H1 (cell line): Measurements from ENCODE around the gene ZNF423. TPM values are rescaled to one million over a fixed set of nuclear protein-coding genes. Genes with fewer than 3 reads are reported as not detected.

Experiments
- CTCF ChIA-PET: fragments of 300-600 bp; sonication (Branson Sonifier 250); formaldehyde crosslinking; loops from one replicate; lab custom pipeline; 2021; ENCODE audit not compliant: partially characterized antibody; lab: Charles Lee
- POLR2A ChIA-PET: fragments of 300-600 bp; sonication (Branson Sonifier 250); formaldehyde crosslinking; loops from one replicate; lab custom pipeline; 2021; ENCODE audit warnings: inconsistent platforms; ENCODE audit not compliant: partially characterized antibody; lab: Charles Lee
- DNase-seq, 2 experiments: peaks; one replicate each; pipeline versions ENCODE4 v3.0.0 to v3.0.0-alpha.2; 2010 to 2022; ENCODE audit warnings: low spot score in 2 of 2, low read depth in 1 of 2, mixed read lengths in 1 of 2
- FAIRE-seq: peaks from 2 replicates; lab custom pipeline; 2011; peaks lifted over from hg19 to GRCh38; lab: Jason Lieb, UNC
- H2AFZ ChIP-seq: 2 replicates; pipeline ENCODE4 v1.8.1; 2012; ENCODE audit warnings: low read length, inconsistent platforms
- H2AK5ac ChIP-seq: 2 replicates; pipeline ENCODE4 v1.6.1; 2013; ENCODE audit warnings: low read depth, low read length
- H2BK120ac ChIP-seq: replicated peaks from 2 replicates; pipeline ENCODE3; 2013; ENCODE audit warnings: low read depth, low read length, inconsistent platforms
- H2BK12ac ChIP-seq: 2 replicates; pipeline ENCODE4 v1.6.1; 2013; ENCODE audit warnings: low read depth, low read length
- H2BK15ac ChIP-seq: 2 replicates; pipeline ENCODE4 v1.6.1; 2013; ENCODE audit warnings: low read length
- H2BK20ac ChIP-seq: 2 replicates; pipeline ENCODE4 v1.6.1; 2013; ENCODE audit warnings: low read length
- H2BK5ac ChIP-seq: 2 replicates; pipeline ENCODE4 v1.6.1; 2013; ENCODE audit warnings: low read depth, low read length
- H3K14ac ChIP-seq: 2 replicates; pipeline ENCODE4 v1.6.1; 2013; ENCODE audit warnings: inconsistent platforms; ENCODE audit not compliant: insufficient read length
- H3K18ac ChIP-seq: 2 replicates; pipeline ENCODE4 v1.6.1; 2013; ENCODE audit warnings: low read length; ENCODE audit errors: extremely low read depth
- H3K23ac ChIP-seq: 2 replicates; pipeline ENCODE4 v1.6.1; 2013; ENCODE audit warnings: inconsistent platforms; ENCODE audit not compliant: insufficient read length
- H3K23me2 ChIP-seq: 2 replicates; pipeline ENCODE4 v1.6.1; 2013; ENCODE audit warnings: low read depth, low read length
- H3K27ac ChIP-seq: 2 replicates; pipeline ENCODE4 v1.6.1; 2011; ENCODE audit warnings: low read depth, low read length, inconsistent platforms
- H3K27me3 ChIP-seq, 4 experiments: replicated peaks in 1 of 4; 1 replicate in 1 of 4; 2 replicates in 3 of 4; pipeline versions ENCODE4 v1.6.1 to v1.8.1; 2011 to 2013; ENCODE audit warnings: low read length in 3 of 4, mild to moderate bottlenecking in 3 of 4, inconsistent platforms in 2 of 4, mixed read lengths in 2 of 4, moderate library complexity in 1 of 4; ENCODE audit not compliant: control insufficient read depth in 3 of 4, insufficient read depth in 3 of 4; ENCODE audit errors: extremely low read depth in 1 of 4
- H3K36me3 ChIP-seq, 4 experiments: 2 replicates each; pipeline versions ENCODE4 v1.6.1 to v1.8.1; 2011 to 2013; ENCODE audit warnings: mild to moderate bottlenecking in 4 of 4, low read length in 3 of 4, moderate library complexity in 2 of 4, control low read depth in 1 of 4, inconsistent platforms in 1 of 4; ENCODE audit not compliant: insufficient read depth in 4 of 4, control insufficient read depth in 2 of 4
- H3K4ac ChIP-seq: replicated peaks from 2 replicates; pipeline ENCODE3; 2013; ENCODE audit warnings: low read length, low read depth, mixed read lengths, inconsistent platforms; ENCODE audit not compliant: insufficient read length
- H3K4me1 ChIP-seq, 4 experiments: replicated peaks in 1 of 4; 1 replicate in 1 of 4; 2 replicates in 3 of 4; pipeline versions ENCODE4 v1.6.1 to v1.8.1; 2011 to 2013; ENCODE audit warnings: low read length in 3 of 4, inconsistent platforms in 2 of 4, mixed read lengths in 1 of 4; ENCODE audit not compliant: insufficient read depth in 4 of 4, control insufficient read depth in 3 of 4
- H3K4me2 ChIP-seq, 2 experiments: 2 replicates each; pipeline versions ENCODE4 v1.6.1 to v1.8.1; 2011 to 2013; ENCODE audit warnings: low read depth in 2 of 2, low read length in 2 of 2, control low read depth in 1 of 2, inconsistent platforms in 1 of 2, mild to moderate bottlenecking in 1 of 2; ENCODE audit not compliant: insufficient read depth in 1 of 2
- H3K4me3 ChIP-seq, 4 experiments: fragments of 200-600, 300-600 bp in 1 of 4; sonication (generic), shearing (Covaris generic), sonication (Bioruptor Twin) in 1 of 4; 2 replicates each; pipeline versions ENCODE4 v1.5.1 to v1.8.1; 2011 to 2016; ENCODE audit warnings: low read length in 4 of 4, low read depth in 3 of 4, control low read depth in 2 of 4, inconsistent platforms in 2 of 4, mild to moderate bottlenecking in 2 of 4, mixed read lengths in 1 of 4, moderate library complexity in 1 of 4; ENCODE audit not compliant: insufficient read depth in 2 of 4; ENCODE audit errors: extremely low read depth in 1 of 4
- H3K56ac ChIP-seq: replicated peaks from 2 replicates; pipeline ENCODE3; 2013; ENCODE audit warnings: low read depth, mild to moderate bottlenecking, mixed read lengths, low read length, inconsistent platforms; ENCODE audit not compliant: insufficient read length
- H3K79me1 ChIP-seq: 2 replicates; pipeline ENCODE4 v1.6.1; 2013; ENCODE audit warnings: low read depth, low read length, control low read depth
- H3K79me2 ChIP-seq, 2 experiments: 2 replicates each; pipeline versions ENCODE4 v1.6.1 to v1.8.1; 2012 to 2013; ENCODE audit warnings: low read length in 2 of 2, mild to moderate bottlenecking in 2 of 2, inconsistent platforms in 1 of 2; ENCODE audit not compliant: insufficient read depth in 2 of 2, control insufficient read depth in 1 of 2
- H3K9ac ChIP-seq, 4 experiments: replicated peaks in 1 of 4; 1 replicate in 1 of 4; 2 replicates in 3 of 4; pipeline versions ENCODE4 v1.6.1 to v1.8.1; 2011 to 2013; ENCODE audit warnings: low read depth in 3 of 4, low read length in 3 of 4, control low read depth in 2 of 4, mild to moderate bottlenecking in 2 of 4, moderate library complexity in 2 of 4, inconsistent platforms in 1 of 4; ENCODE audit errors: extremely low read depth in 1 of 4
- H3K9me3 ChIP-seq, 2 experiments: 2 replicates each; pipeline versions ENCODE4 v1.6.1 to v1.8.1; 2012 to 2013; ENCODE audit warnings: mild to moderate bottlenecking in 2 of 2, moderate library complexity in 2 of 2, control low read depth in 1 of 2, inconsistent platforms in 1 of 2, low read depth in 1 of 2, low read length in 1 of 2, mixed read lengths in 1 of 2; ENCODE audit not compliant: insufficient read depth in 2 of 2
- H4K20me1 ChIP-seq, 2 experiments: replicated peaks in 1 of 2; 2 replicates each; pipeline versions ENCODE3 to v1.8.1; 2011 to 2013; ENCODE audit warnings: inconsistent platforms in 2 of 2, low read length in 2 of 2, mild to moderate bottlenecking in 1 of 2; ENCODE audit not compliant: insufficient read depth in 2 of 2, control insufficient read depth in 1 of 2
- H4K5ac ChIP-seq: 2 replicates; pipeline ENCODE4 v1.6.1; 2013; ENCODE audit warnings: low read length, low read depth, mixed read lengths, inconsistent platforms; ENCODE audit not compliant: insufficient read length
- H4K8ac ChIP-seq: 2 replicates; pipeline ENCODE4 v1.8.0; 2013; ENCODE audit warnings: mild to moderate bottlenecking, moderate library complexity, low read length, inconsistent platforms; ENCODE audit not compliant: insufficient read depth; ENCODE audit errors: extremely low read depth
- H4K91ac ChIP-seq: replicated peaks from 2 replicates; pipeline ENCODE3; 2013; ENCODE audit warnings: low read length, mixed read lengths, inconsistent platforms; ENCODE audit not compliant: insufficient read length
- RBBP5 ChIP-seq: IDR thresholded peaks from 2 replicates; pipeline ENCODE4 v1.7.1; 2012; ENCODE audit warnings: low read depth, mild to moderate bottlenecking, inconsistent platforms, low read length, moderate library complexity, borderline replicate concordance
- YY1 ChIP-seq: IDR thresholded peaks from 2 replicates; pipeline ENCODE4 v1.6.1; 2011; ENCODE audit warnings: low read depth, mild to moderate bottlenecking, low read length
- WGBS, 2 experiments: shearing (Covaris generic) in 1 of 2; methylation state at CpG; one replicate each; pipeline versions ENCODE4 v1.1.6 to v1.1.7; 2013 to 2015; ENCODE audit warnings: low lambda C conversion rate in 2 of 2, mixed read lengths in 2 of 2, inconsistent platforms in 1 of 2, low coverage in 1 of 2, missing lambda C conversion rate in 1 of 2; ENCODE audit not compliant: insufficient replicate concordance in 2 of 2, insufficient coverage in 1 of 2, insufficient read length in 1 of 2; ENCODE audit errors: extremely low coverage in 1 of 2, missing lambda C conversion rate in 1 of 2; 5-methylcytosine and 5-hydroxymethylcytosine counted together
- polyA plus RNA-seq, 7 experiments: library from polyadenylated mRNA; depleted of rRNA in 3 of 7; stranded (reverse) in 5 of 7; unstranded in 2 of 7; fragments of >200 nt in 5 of 7; fragments of 200-250 nt in 2 of 7; gene quantifications; 1 replicate in 5 of 7; 2 replicates in 1 of 7; 4 replicates in 1 of 7; pipeline versions ENCODE4 v1.2.1 to v1.2.3, GENCODE V29; 2011 to 2013; ENCODE audit warnings: missing spikeins in 2 of 7, mixed read lengths in 2 of 7
- total RNA-seq: library from RNA; stranded (reverse); fragmentation: NEBNext Ultra II Directional; extraction: Animal tissue kit (Norgen Biotek cat#: 25700); gene quantifications from 2 replicates; pipeline ENCODE4 v1.2.1, GENCODE V29; 2021

ZNF423 gene
- total and polyA plus RNA-seq, 2 of the 8 experiments (the other 6 are each of a cell fraction or from before 2014, with no cell fraction given), result 38.2 to 52.3 TPM

DNA sequence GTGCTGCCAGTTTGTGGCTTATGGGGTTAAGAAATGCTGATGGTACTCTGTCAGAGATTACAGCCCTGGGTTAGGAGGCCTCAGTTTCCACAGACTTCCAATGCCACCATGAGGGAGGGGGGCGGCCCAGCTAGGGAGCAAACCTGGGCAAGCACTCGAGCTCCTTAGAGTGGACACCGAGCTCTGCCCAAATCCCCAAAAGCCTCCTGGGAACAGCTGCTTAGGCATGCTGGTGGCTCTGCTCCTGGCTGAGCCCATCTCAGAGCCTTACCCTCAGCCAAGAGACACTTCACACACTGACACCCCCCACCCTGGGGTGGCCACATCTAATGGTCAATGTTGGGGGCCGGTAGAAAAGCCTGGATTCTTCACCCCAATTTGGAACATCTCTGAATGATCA lies 416.2 kb downstream of the ZNF423 start:
- Histone ChIP-seq H3K18ac (no peak overlapping the region), H4K5ac (no peak overlapping the region), H3K14ac (no peak overlapping the region), H3K27me3 (no peaks in the 10 kb centered on the region; a peak in 1 of 7 replicates), H3K9me3 (no peaks in the 10 kb centered on the region), H3K23me2 (no peaks in the 10 kb centered on the region), H2BK15ac (peak overlapping the region; percentile 7; the same call in 1 of the 2 replicates), H2AFZ (no peak overlapping the region), H3K36me3 (no peaks in the 10 kb centered on the region), H3K9ac (no peak overlapping the region), H4K91ac (no peak overlapping the region), H3K79me1 (no peaks in the 10 kb centered on the region), H2BK12ac (no peak overlapping the region), H3K4me1 (peaks cover 8 to 23% (median 17%) of the 10 kb centered on the region in 4 experiments), H2BK5ac (no peak overlapping the region), H2AK5ac (no peak overlapping the region), H2BK120ac (no peak overlapping the region), H3K4me3 (no peak overlapping the region), H4K8ac (no peak overlapping the region), H2BK20ac (no peak overlapping the region), H3K56ac (no peak overlapping the region), H3K23ac (no peak overlapping the region), H4K20me1 (no peaks in the 10 kb centered on the region), H3K27ac (no peak overlapping the region), H3K4ac (no peak overlapping the region), H3K4me2 (no peak overlapping the region), H3K79me2 (no peaks in the 10 kb centered on the region)
- FAIRE-seq (no peak), DNase-seq (no peak)
- ChIA-PET POLR2A (no interaction called here), CTCF (interaction anchor here (0.6 to 4.2 kb wide), 14 partner anchors 8 to 456 kb away, joined by 3 to 33 read pairs (median 4); no protein-coding TSS in a partner anchor)
- TF ChIP-seq RBBP5 (no peak), YY1 (no peak)
- 83% methylated on average over 4 of the region's 4 CpGs; no CpG with 5 or more reads in 1 of the 2 experiments for WGBS, 2 experiments
